Measurements from ENCODE around the gene SOWAHD.
"Not testable (repeated sequence)": the region's sequence is repeated elsewhere in the genome, so short reads cannot be mapped to it uniquely, and the experiment has no call there.

The SOWAHD gene

GRCh38 chrX:119757979-119758730, at the start of gene SOWAHD:
Gene SOWAHD, plus strand, starts transcription at chrX:119758588. Its CDS starts 80 bp downstream, at chrX:119758668.
- DNase-seq, result peak; percentile 24

GRCh38 chrX:119708936-119709335, 49.5 kb upstream of the SOWAHD start:
- DNase-seq, result no peak

- no peak for DNase-seq
Measured at GRCh38 chrX:119709630-119710029, 48.8 kb upstream of the SOWAHD start.

GRCh38 chrX:119721487-119721886, 36.9 kb upstream of the SOWAHD start:
- no peak for DNase-seq

- DNase-seq, result no peak
Measured at GRCh38 chrX:119721926-119722325, 36.5 kb upstream of the SOWAHD start.

DNA sequence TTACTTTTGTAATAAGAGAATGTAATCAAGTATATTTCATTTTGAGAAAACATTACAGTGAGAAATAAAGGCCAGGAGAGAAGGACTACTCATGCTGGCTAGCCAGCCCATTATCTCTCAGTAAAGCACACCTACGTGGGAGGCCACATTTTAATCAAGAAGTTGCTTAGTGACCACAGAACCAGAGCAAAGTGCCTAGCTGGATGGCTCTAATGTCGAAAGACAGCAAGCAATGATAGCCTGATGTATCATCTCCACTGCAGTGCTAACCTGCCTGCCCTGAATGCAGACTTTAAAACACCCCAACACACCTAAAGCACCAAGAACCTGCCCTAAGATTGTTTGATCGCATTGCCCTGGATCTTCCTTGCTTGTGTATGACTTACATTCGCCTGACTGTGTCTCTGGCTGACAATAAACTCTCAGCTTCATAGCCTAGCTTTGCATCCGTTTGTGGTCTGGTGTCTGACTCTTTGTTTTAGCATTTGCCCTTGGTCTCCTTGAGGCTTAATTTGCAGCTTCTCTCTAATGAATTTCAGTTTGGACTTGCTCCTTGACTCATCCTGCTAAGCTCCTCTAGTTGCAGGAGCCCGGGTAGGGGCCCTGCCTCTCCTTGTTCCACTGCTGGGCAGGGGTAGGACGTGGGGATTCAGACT, 31.4 kb upstream of the SOWAHD start:
- DNase-seq, result peak; percentile 4

- no peak for DNase-seq
Measured at GRCh38 chrX:119728487-119728886, 29.9 kb upstream of the SOWAHD start.

GRCh38 chrX:119729408-119730201, 28.8 kb upstream of the SOWAHD start:
- peak; percentile 64 for DNase-seq

DNA sequence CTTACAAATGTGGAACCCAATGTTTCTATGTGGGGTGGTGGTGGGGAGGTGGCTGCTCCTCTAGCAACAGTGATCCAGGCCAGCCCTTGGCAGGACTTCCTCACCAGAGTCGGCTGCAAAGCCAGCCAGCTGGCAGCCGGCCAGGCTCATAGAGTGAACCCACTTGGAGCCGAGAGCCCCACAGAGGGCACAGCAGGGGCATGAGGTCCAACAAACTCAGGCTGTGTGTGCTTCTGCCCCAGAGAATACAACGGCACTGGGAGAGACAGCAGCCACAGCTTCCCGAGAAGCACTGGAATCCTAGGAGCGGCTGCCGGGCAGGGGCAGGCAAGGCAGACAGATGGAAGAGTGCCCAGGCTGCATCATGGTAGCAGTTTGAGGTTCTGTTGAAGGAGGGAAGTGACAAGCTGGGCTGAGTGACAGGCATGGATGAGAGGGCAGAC, 23.5 kb upstream of the SOWAHD start:
- DNase-seq, result no peak

- no peak for DNase-seq
Measured at GRCh38 chrX:119735467-119735866, 22.9 kb upstream of the SOWAHD start.

- no peak for DNase-seq
Measured at GRCh38 chrX:119736206-119736764, 22.1 kb upstream of the SOWAHD start.

- DNase-seq, result no peak
Measured at GRCh38 chrX:119738742-119739141, 19.6 kb upstream of the SOWAHD start.

- no peak for DNase-seq
Measured at GRCh38 chrX:119745283-119745848, 13.0 kb upstream of the SOWAHD start.

GRCh38 chrX:119750131-119750530, 8.3 kb upstream of the SOWAHD start:
- not testable (repeated sequence) for DNase-seq

DNA sequence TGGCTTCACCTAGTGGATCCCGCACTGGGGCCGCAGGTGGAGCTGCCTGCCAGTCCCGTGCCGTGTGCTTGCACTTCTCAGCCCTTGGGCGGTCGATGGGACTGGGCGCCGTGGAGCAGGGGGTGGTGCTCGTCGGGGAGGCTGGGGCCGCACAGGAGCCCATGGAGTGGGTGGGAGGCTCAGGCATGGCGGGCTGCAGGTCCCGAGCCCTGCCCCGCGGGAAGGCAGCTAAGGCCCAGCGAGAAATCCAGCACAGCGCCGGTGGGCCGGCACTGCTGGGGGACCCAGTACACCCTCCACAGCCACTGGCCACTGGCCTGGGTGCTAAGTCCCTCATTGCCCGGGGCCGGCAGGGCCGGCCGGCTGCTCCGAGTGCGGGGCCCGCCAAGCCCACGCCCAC, 7.6 kb upstream of the SOWAHD start:
- not testable (repeated sequence) for DNase-seq

DNA sequence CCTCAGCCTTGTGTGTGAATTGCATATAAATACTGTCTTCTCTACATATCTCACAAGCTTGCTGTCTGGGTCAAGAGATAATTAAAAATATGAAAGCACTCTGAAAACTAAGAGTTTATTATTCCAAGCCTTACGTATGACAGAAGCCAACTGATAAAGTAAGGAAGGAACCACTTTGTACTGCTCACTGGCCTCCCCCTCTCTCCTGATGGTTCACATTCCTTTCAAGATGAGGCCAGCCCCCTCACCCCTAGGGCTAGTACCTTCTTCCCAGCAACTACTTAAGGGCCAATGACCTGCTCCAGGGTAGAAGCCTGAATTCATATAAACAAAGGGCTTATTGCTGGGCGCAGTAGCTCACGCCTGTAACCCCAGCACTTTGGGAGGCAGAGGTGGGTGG, 5.4 kb upstream of the SOWAHD start:
- no peak for DNase-seq

DNA sequence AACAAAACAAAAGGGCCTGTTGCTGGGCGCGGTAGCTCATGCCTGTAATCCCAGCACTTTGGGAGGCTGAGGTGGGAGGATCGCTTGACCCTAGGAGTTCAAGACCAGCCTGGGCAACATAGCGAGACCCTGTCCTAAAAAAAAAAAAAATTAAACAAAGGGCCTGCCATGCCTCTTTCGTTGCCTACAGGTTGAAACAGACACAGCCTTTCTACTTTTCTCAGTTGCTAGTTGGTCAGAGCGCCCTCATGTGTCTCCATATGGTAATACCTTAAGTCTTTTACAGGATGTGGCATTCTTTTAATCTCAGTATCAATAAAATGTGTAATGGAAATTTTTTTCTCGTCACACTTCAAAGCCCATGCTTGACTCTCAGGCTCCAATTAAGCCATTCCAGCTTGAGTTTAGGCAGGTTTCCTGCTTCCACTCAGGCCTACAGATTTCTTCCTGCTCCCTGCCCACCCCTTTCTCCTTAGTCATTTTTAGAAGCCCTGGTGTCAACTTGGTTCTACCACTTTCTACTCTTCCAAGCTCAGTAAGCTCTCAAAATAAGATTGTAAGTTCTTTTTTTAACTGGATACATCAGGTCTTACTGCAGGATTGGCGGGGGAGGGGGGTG, 4.6 kb upstream of the SOWAHD start:
- DNase-seq, result peak; percentile 40

DNA sequence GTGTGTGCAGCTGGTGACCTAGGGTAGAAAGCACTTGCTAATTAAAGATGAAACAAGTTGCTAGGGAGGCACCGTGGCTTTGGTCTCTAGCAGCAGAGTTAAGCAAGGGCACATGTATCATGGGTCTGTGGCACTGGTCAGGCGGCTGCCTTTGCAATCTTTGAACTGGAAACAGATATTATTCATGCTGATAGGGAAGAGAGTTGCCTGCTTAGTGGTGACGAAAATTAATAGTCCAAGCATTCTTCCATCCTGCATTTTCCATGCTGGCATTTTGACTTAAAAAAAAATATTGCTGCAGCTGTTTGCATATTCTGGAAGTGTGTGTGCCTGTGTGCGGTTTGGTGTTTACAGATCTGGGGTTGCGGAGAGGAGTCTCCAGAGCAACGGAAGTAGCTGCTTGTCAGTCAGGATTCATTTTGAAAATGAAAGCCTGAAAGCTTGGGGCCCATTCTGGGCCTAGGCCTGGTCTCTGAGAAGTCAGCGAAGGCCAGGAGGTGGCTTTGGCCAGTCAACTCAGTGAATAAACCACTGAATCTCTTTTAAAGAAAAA, 2.3 kb upstream of the SOWAHD start:
- peak; percentile 13 for DNase-seq

DNA sequence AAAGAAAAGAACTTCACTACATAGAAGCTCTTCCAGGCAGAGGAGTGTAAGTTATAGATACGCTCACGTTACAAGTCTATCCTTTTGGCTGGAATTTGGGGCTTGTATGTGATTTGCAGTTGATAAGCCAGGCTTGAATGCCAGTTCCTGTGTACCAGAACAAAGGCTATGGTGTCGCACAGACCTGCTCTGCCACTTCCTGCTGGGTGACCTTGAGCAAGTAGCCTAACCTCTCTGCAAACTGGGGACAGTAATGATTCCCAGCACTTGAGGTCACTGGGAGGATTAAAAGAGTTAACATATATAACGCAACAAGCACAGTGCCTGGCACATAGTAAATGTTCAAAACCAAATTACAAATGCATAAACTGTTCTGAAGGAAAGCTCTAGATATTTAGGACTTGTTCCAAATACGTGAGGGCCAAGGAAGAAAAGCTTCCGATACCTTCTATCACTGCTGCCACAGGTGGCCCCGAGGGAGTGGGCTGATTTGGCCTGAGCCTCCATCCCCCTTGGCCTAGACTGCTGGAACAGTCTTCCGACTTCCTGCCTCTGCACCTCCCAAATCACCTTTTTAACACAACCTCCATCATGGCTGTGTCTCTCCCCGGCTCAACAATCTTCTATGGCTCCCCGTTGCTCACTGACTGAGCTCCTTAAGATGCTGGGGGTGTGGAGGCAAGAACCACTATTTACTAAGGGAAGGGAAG, 1.3 kb upstream of the SOWAHD start:
- DNase-seq, result no peak

- no peak for DNase-seq
Measured at GRCh38 chrX:119757646-119757978, 776 bp upstream of the SOWAHD start.

GRCh38 chrX:119758731-119759247, 401 bp downstream of the SOWAHD start:
- DNase-seq, result peak; percentile 21

Data from activated CD4-positive, alpha-beta T cell treated with anti-CD3 and anti-CD28 coated beads, Interleukin-2, amount 50 U/mL, for 1 hour (primary cell).